ENCODE results near the gene SHF. TPM values are rescaled to one million over a fixed set of nuclear protein-coding genes. Genes with fewer than 3 reads are reported as not detected.

Gene SHF
- total RNA-seq, 1 donor from 2014 or later, result 6.4 TPM

DNA sequence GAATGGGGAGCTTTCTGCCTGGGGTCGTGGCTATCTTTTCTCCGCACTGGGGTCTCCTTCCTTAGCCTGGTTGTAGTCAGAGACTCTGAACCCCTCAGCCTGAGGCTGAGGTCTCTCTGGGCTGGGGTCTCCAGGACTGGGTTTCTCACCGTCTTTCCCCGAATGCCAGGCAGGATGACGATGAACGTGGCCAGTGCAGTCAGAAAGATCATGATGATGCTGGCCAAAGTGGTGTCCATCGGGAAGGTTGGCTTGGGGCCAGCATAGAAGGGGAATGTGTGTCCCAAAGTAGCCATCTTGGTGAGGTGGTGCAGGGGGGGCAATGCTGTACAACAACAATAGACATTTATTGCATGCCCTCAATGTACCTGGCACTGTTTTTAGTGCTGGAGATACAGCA, 65.0 kb downstream of the SHF start:
- Histone ChIP-seq H3K4me3 (no peak overlapping the region), H3K27me3 (ENCODE audit: low read depth) (peaks cover 27% of the 10 kb centered on the region), H3K4me1 (peaks cover 4% of the 10 kb centered on the region), H3K36me3 (peaks cover 8% of the 10 kb centered on the region), H3K27ac (no peak overlapping the region), H3K9me3 (no peaks in the 10 kb centered on the region)
- ATAC-seq (no peak), DNase-seq (peak; percentile 24)
- intact Hi-C loops (cut with DNase I), result no loop called here
- no peak for TF ChIP-seq CTCF (IDR thresholded peaks at IDR 0.05)

DNA sequence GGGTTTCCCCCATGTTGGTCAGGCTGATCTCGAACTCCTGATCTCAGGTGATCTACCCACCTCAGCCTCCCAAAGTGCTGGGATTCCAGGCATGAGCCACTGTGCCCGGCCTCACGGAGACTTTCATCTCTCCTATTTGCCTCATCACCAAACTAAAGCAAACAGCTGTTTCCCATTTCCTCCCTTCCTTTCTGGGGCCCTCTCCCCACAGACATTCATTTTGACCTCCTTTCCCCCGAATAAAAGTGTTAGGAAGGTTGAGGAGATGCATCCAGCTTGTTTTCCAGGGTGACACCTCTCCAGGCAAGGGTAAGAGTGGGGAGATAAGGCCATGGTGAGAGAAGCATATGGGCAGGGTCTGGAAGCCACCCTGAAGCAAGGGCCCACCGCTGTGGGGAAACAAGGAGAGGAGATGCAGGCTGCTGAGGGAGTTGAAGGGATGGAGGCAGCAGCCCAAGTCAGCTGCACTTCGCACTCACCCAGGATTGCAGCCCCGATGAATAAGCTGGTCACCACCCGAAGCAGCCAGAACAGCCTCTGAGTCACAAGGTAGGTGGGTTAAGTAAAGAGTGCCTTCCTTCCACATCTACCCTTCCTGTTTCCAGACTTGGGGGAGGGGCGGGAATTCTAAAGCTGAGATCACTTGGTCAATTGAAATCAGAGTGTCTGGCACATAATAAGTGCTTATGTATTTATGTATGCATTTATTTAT, 65.9 kb downstream of the SHF start:
- Histone ChIP-seq H3K4me1 (peaks cover 11% of the 10 kb centered on the region), H3K27me3 (ENCODE audit: low read depth) (peaks cover 31% of the 10 kb centered on the region), H3K36me3 (peaks cover 8% of the 10 kb centered on the region), H3K9me3 (no peaks in the 10 kb centered on the region), H3K27ac (no peak overlapping the region), H3K4me3 (no peak overlapping the region)
- DNase-seq (peak; percentile 33), ATAC-seq (no peak)
- no peak for TF ChIP-seq CTCF (IDR thresholded peaks at IDR 0.05)
- intact Hi-C loops (cut with DNase I), result no loop called here

- H3K27me3 ChIP-seq (ENCODE audit: low read depth), result peaks cover 35% of the 10 kb centered on the region
Observed at GRCh38 chr15:45121020-45121419, 66.7 kb downstream of the SHF start.

DNA sequence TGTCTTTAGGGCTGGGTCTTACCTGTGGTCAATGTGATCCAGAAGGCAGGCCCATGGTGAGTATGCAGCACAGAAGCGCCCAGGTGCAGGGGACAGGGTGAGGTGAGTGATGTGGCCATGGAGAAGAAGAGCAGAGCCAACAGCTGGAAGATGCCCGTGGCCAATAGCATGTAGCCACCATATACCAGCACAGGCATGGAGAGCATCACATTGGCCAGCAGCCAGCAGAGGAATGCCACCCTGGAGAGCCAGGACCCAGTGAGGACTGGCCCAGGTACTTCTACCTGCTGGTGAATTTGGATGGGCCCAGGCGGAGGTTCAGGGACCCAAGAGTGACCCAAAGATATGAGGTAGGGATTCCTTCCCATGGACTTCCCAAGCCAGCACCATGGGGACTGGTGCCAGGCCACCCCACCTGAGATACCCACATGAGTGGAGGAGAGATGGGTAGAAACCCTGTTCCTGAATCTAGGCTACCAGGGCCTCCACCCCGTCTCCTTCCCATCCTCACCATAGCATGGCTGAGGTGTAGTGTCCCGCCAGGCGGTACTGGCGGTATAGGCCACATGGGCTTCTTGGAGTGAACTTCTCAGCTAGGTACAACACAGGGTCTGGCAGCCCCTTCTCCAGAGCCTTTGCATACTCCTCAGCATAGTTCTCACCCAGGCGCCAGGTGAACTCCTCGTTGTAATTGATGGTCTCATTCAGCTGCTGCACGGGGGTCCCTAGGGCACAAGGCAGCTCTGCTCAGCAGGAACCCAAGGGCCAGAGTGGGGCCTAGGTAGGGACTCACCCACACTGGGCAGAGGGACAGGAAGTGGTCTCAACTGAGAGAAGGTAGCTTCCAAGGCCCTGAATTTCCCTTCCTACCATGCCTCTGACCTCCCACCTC, 67.4 kb downstream of the SHF start:
- no peak for ATAC-seq
- peaks cover 42% of the 10 kb centered on the region for H3K27me3 ChIP-seq (ENCODE audit: low read depth)
- H3K4me1 ChIP-seq, result peaks cover 18% of the 10 kb centered on the region
- no peaks in the 10 kb centered on the region for H3K9me3 ChIP-seq
- DNase-seq, result peak; percentile 26
- no peak for TF ChIP-seq CTCF (IDR thresholded peaks at IDR 0.05)
- intact Hi-C loops (cut with DNase I), result no loop called here
- no peak overlapping the region for H3K4me3 ChIP-seq
- peaks cover 8% of the 10 kb centered on the region for H3K36me3 ChIP-seq
- H3K27ac ChIP-seq, result no peak overlapping the region

More at GRCh38 chr15:45121020-45121419, 66.7 kb downstream of the SHF start:
- ATAC-seq (no peak), DNase-seq (peak; percentile 12)
- Histone ChIP-seq H3K27ac (no peak overlapping the region), H3K4me1 (peaks cover 18% of the 10 kb centered on the region), H3K36me3 (peaks cover 8% of the 10 kb centered on the region), H3K9me3 (no peaks in the 10 kb centered on the region), H3K4me3 (no peak overlapping the region)
- TF ChIP-seq CTCF (IDR thresholded peaks at IDR 0.05), result no peak
- intact Hi-C loops (cut with DNase I), result no loop called here

DNA sequence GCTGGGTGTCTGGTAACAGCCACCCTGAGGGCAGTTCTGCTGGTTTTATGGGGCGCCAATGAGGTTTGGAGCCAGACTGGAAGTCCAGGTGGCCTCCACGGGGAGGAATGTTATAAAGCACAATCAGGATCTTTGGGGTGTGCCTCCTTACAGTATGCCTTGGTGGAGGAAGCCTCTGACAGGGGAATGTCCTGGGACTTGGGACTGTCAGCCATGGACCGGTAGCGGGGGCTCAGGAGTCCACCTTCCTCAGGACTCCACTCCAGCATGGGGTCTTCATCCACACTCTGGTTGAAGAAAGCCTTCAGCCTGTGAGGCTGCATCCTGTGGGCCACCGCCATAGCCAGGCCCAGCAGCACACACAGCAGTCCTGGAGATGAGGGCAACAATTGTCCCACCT, 68.8 kb downstream of the SHF start:
- intact Hi-C loops (cut with DNase I), result no loop called here
- no peaks in the 10 kb centered on the region for H3K9me3 ChIP-seq

More for the DNA sequence above, 68.8 kb downstream of the SHF start:
- H3K27ac ChIP-seq, result no peak overlapping the region
- peaks cover 26% of the 10 kb centered on the region for H3K4me1 ChIP-seq
- ATAC-seq, result no peak
- peaks cover 8% of the 10 kb centered on the region for H3K36me3 ChIP-seq
- peaks cover 55% of the 10 kb centered on the region for H3K27me3 ChIP-seq (ENCODE audit: low read depth)
- peak; percentile 14 for DNase-seq
- no peak for TF ChIP-seq CTCF (IDR thresholded peaks at IDR 0.05)
- no peak overlapping the region for H3K4me3 ChIP-seq
